WERI-Rb-1 (cell line): ENCODE results near the gene TMEM123.

Experiments
- DNase-seq: peaks from one replicate; pipeline ENCODE4 v3.0.0-alpha.2; 2020
- H3K27ac ChIP-seq: fragments of 250-450 bp; sonication (Bioruptor Pico); 2 replicates; pipeline ENCODE4 v1.5.1; 2020; ENCODE audit warnings: mild to moderate bottlenecking, moderate library complexity
- H3K27me3 ChIP-seq: fragments of 250-450 bp; sonication (Bioruptor Pico); 2 replicates; pipeline ENCODE4 v1.5.1; 2021; ENCODE audit warnings: mild to moderate bottlenecking, low read depth, moderate library complexity; ENCODE audit not compliant: insufficient read depth, severe bottlenecking
- H3K36me3 ChIP-seq: fragments of 250-450 bp; sonication (Bioruptor Pico); 2 replicates; pipeline ENCODE4 v1.5.1; 2020; ENCODE audit warnings: mild to moderate bottlenecking, moderate library complexity
- H3K4me3 ChIP-seq: 2 replicates; pipeline ENCODE4 v1.5.1; 2011; ENCODE audit warnings: low read depth, mild to moderate bottlenecking, control low read depth, low read length
- H3K9me3 ChIP-seq: fragments of 250-450 bp; sonication (Bioruptor Pico); 2 replicates; pipeline ENCODE4 v1.5.1; 2021; ENCODE audit warnings: mild to moderate bottlenecking, moderate library complexity; ENCODE audit not compliant: severe bottlenecking
- TF ChIP-seq, protein P1 (sequence below): IDR thresholded peaks from 2 replicates; pipeline ENCODE4 v1.5.1; 2011; ENCODE audit warnings: low read depth, mild to moderate bottlenecking, control low read depth, inconsistent platforms, low read length

Gene TMEM123

DNA sequence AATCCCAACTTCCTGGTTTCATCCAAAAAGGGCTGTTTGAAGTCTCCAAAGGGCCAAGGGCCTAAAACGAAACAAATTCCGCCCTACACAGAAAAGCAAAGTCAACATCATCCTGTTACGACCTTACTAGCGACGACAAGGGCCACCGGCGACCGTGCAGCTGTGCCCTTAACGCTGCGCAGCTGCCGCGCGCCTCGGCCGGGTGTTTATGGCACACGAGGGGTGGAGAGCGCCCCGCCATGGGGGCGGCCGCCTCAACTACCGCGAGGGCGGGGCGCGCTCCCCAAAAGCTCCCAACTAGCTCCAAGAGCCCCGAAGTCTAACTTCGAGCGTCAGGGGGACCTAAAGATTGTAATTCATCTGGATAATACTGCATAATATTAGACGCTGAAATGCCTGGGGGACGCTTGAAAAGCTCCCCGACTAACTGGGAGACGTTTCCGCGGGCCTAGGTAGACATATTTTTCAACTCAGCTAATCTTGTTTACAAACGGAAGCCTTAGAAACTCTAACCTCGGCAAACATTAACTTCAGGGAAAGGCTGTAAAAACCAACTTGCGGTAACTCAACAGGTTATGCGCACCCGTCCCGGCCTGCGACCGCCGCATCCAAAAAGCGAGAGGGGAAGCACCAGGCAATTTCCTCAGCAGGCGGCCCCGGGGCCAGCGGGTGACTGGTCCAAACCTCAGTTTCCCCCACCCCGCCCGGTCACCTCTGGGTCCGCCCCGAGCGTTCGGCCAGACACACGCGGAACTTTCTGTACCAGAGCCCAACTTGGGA lies 694 bp downstream of the TMEM123 start:
- no peaks in the 10 kb centered on the region for H3K9me3 ChIP-seq
- peaks cover 24% of the 10 kb centered on the region for H3K36me3 ChIP-seq
- peak overlapping the region; percentile 93 for H3K27ac ChIP-seq
- TF ChIP-seq, protein P1, sequence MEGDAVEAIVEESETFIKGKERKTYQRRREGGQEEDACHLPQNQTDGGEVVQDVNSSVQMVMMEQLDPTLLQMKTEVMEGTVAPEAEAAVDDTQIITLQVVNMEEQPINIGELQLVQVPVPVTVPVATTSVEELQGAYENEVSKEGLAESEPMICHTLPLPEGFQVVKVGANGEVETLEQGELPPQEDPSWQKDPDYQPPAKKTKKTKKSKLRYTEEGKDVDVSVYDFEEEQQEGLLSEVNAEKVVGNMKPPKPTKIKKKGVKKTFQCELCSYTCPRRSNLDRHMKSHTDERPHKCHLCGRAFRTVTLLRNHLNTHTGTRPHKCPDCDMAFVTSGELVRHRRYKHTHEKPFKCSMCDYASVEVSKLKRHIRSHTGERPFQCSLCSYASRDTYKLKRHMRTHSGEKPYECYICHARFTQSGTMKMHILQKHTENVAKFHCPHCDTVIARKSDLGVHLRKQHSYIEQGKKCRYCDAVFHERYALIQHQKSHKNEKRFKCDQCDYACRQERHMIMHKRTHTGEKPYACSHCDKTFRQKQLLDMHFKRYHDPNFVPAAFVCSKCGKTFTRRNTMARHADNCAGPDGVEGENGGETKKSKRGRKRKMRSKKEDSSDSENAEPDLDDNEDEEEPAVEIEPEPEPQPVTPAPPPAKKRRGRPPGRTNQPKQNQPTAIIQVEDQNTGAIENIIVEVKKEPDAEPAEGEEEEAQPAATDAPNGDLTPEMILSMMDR: peak; percentile 24; the same call in 1 of the 2 replicates
- peak; percentile 41 for DNase-seq
- H3K27me3 ChIP-seq: no peaks in the 10 kb centered on the region
- peak overlapping the region; percentile 95 for H3K4me3 ChIP-seq

DNA sequence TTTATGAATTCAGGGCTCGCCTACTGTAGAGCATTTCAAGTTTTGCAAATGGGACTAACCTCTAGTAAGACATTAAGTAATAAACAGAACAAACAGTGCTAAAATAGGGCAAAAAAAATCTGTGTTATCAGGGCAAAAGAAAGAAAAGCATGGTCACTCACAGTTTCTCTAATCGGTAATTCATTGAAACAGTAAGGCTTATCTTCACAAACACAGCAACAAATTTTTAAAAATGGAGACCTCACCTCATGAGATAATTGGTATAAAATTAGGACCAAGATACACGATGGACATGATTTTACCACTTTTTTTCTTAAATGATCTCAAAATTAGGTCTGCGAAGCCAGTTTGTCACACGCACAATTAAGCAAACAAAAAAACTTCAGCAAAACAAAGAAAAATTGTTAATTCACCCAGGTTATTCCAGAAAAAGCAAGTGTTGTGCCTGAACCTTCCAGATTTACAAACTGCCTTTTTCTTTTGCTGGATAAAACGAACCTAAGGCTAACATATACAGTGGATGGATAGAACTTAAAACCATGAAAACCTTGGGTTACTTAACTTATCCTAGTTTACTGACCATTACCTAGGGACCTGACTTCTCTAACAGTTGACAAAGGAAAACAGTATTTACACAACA lies 1.4 kb downstream of the TMEM123 start:
- peaks cover 31% of the 10 kb centered on the region for H3K36me3 ChIP-seq
- DNase-seq: no peak
- TF ChIP-seq, protein P1: no peak

GRCh38 chr11:102449651-102450570 lies 2.7 kb downstream of the TMEM123 start:
- no peaks in the 10 kb centered on the region for H3K27me3 ChIP-seq
- H3K36me3 ChIP-seq: peaks cover 42% of the 10 kb centered on the region
- TF ChIP-seq, protein P1: no peak
- no peak for DNase-seq
- H3K27ac ChIP-seq: no peak overlapping the region
- H3K9me3 ChIP-seq: no peaks in the 10 kb centered on the region
- no peak overlapping the region for H3K4me3 ChIP-seq

More for the DNA sequence above, 1.4 kb downstream of the TMEM123 start:
- Histone ChIP-seq H3K27ac (peak overlapping the region; percentile 93), H3K9me3 (no peaks in the 10 kb centered on the region), H3K27me3 (no peaks in the 10 kb centered on the region), H3K4me3 (peak overlapping the region; percentile 95)

DNA sequence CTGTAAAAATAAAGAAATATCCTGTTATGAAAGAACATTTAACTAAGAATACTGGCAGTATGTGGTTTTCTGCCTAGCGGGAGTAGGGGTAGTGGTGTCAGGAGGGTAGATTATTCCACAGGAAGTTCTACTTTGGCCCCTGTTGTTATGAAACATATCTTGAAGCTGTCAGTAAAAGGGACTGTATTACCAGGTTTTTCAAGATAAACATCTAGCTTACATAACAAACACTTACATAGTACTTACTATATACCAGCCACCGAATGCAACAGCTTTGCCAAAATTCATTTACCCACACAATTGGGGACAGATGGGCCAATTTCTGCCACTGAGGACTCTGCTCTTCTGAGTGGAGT lies 3.7 kb downstream of the TMEM123 start:
- H3K4me3 ChIP-seq: no peak overlapping the region
- no peaks in the 10 kb centered on the region for H3K27me3 ChIP-seq
- TF ChIP-seq, protein P1: no peak
- DNase-seq: no peak
- H3K36me3 ChIP-seq: peaks cover 42% of the 10 kb centered on the region
- peaks cover 3% of the 10 kb centered on the region for H3K9me3 ChIP-seq
- no peak overlapping the region for H3K27ac ChIP-seq

DNA sequence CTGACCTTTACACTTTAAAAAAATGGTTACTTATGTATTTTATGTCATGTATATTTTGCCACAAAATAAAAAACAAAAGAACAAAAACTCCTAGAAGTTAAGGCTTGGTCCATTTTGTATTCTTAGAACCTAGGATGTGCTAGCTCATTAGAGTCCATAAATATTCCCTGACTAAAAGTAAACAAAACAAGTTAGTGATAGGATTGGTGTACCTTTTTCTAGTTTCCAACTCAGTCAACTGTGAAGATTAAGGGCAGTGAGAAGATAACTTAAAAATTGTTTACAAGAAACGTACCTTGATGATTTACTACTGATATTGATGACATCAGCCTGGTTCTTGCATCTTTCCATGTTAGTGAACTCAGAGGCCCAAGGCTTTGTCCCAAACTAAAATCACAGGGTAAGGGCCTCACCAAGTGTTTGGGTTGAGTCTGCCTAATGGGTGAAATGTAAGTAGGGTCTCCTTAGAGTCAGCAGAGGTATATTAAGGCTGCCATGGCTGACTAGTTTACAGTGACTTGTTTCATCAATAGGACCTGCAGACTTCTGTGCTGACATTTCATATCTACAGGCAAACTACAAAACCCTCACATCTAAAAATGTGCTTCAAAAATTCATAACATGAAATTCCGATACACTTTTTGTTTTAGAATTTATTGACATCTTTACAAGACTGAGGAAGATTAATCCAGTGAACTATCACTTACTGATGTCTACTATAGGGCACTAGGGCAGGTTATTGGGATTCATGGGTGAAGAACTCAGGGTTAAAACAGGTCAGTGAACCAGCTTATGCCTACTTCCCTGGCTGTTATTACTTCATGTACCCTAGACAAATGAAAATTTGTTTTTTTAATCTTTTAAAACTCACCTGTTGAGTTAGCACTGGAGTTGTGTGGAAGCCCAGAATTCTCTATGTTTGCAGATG lies 4.4 kb downstream of the TMEM123 start:
- DNase-seq: no peak
- Histone ChIP-seq H3K27ac (no peak overlapping the region), H3K36me3 (peaks cover 42% of the 10 kb centered on the region), H3K9me3 (peaks cover 3% of the 10 kb centered on the region), H3K27me3 (no peaks in the 10 kb centered on the region), H3K4me3 (no peak overlapping the region)
- TF ChIP-seq, protein P1: no peak
